IPS-15b (cell line): ENCODE measurements around the gene DIPK1A.

ENCODE experiments used
- H3K27me3 ChIP-seq: one replicate; pipeline ENCODE4 v1.6.1; 2013; ENCODE audit warnings: low read length; ENCODE audit not compliant: control insufficient read depth, insufficient read depth
- H3K36me3 ChIP-seq: one replicate; pipeline ENCODE4 v1.6.1; 2013; ENCODE audit warnings: low read length; ENCODE audit not compliant: control insufficient read depth, insufficient read depth
- H3K4me1 ChIP-seq: one replicate; pipeline ENCODE4 v1.6.1; 2013; ENCODE audit warnings: mild to moderate bottlenecking, low read length; ENCODE audit not compliant: control insufficient read depth, insufficient read depth
- H3K4me3 ChIP-seq: one replicate; pipeline ENCODE4 v1.5.1; 2013; ENCODE audit warnings: low read depth, low read length
- H3K9ac ChIP-seq: one replicate; pipeline ENCODE4 v1.6.1; 2013; ENCODE audit warnings: low read depth, mild to moderate bottlenecking, low read length
- H3K9me3 ChIP-seq: one replicate; pipeline ENCODE4 v1.6.1; 2013; ENCODE audit warnings: mild to moderate bottlenecking, low read length; ENCODE audit not compliant: control insufficient read depth, insufficient read depth

Gene DIPK1A

GRCh38 chr1:92923664-92924063 is 37.6 kb downstream of the DIPK1A start:
- Histone ChIP-seq H3K9ac (no peak overlapping the region), H3K4me3 (no peak overlapping the region), H3K27me3 (no peaks in the 10 kb centered on the region), H3K4me1 (no peaks in the 10 kb centered on the region), H3K36me3 (no peaks in the 10 kb centered on the region), H3K9me3 (no peaks in the 10 kb centered on the region)

- no peak overlapping the region for H3K4me3 ChIP-seq
- H3K9ac ChIP-seq: no peak overlapping the region
- no peaks in the 10 kb centered on the region for H3K36me3 ChIP-seq
- H3K4me1 ChIP-seq: no peaks in the 10 kb centered on the region
- H3K9me3 ChIP-seq: no peaks in the 10 kb centered on the region
- H3K27me3 ChIP-seq: no peaks in the 10 kb centered on the region
These were observed 38.8 kb downstream of the DIPK1A start for GRCh38 chr1:92922356-92923035.

- H3K4me3 ChIP-seq: no peak overlapping the region
- H3K9me3 ChIP-seq: no peaks in the 10 kb centered on the region
- no peaks in the 10 kb centered on the region for H3K36me3 ChIP-seq
- no peaks in the 10 kb centered on the region for H3K4me1 ChIP-seq
- H3K9ac ChIP-seq: no peak overlapping the region
- H3K27me3 ChIP-seq: no peaks in the 10 kb centered on the region
These were observed 39.9 kb downstream of the DIPK1A start for GRCh38 chr1:92921031-92922023.

GRCh38 chr1:92916899-92917298 is 44.4 kb downstream of the DIPK1A start:
- H3K4me3 ChIP-seq: no peak overlapping the region
- H3K27me3 ChIP-seq: no peaks in the 10 kb centered on the region
- H3K36me3 ChIP-seq: no peaks in the 10 kb centered on the region

GRCh38 chr1:92915547-92915946 is 45.7 kb downstream of the DIPK1A start:
- H3K9me3 ChIP-seq: no peaks in the 10 kb centered on the region
- H3K4me1 ChIP-seq: no peaks in the 10 kb centered on the region
- H3K27me3 ChIP-seq: no peaks in the 10 kb centered on the region
- no peaks in the 10 kb centered on the region for H3K36me3 ChIP-seq
- no peak overlapping the region for H3K4me3 ChIP-seq
- H3K9ac ChIP-seq: no peak overlapping the region

More at GRCh38 chr1:92916899-92917298, 44.4 kb downstream of the DIPK1A start:
- no peak overlapping the region for H3K9ac ChIP-seq
- no peaks in the 10 kb centered on the region for H3K4me1 ChIP-seq
- no peaks in the 10 kb centered on the region for H3K9me3 ChIP-seq

GRCh38 chr1:92913093-92913819 is 48.0 kb downstream of the DIPK1A start:
- no peaks in the 10 kb centered on the region for H3K4me1 ChIP-seq
- H3K36me3 ChIP-seq: no peaks in the 10 kb centered on the region

GRCh38 chr1:92910081-92910480 is 51.2 kb downstream of the DIPK1A start:
- no peaks in the 10 kb centered on the region for H3K27me3 ChIP-seq
- no peaks in the 10 kb centered on the region for H3K4me1 ChIP-seq
- no peak overlapping the region for H3K9ac ChIP-seq
- H3K4me3 ChIP-seq: no peak overlapping the region
- no peaks in the 10 kb centered on the region for H3K9me3 ChIP-seq
- H3K36me3 ChIP-seq: no peaks in the 10 kb centered on the region

More at GRCh38 chr1:92913093-92913819, 48.0 kb downstream of the DIPK1A start:
- Histone ChIP-seq H3K9ac (no peak overlapping the region), H3K27me3 (no peaks in the 10 kb centered on the region), H3K4me3 (no peak overlapping the region), H3K9me3 (no peaks in the 10 kb centered on the region)

- H3K9ac ChIP-seq: no peak overlapping the region
- H3K9me3 ChIP-seq: no peaks in the 10 kb centered on the region
- no peaks in the 10 kb centered on the region for H3K36me3 ChIP-seq
- H3K4me1 ChIP-seq: no peaks in the 10 kb centered on the region
- H3K4me3 ChIP-seq: no peak overlapping the region
- no peaks in the 10 kb centered on the region for H3K27me3 ChIP-seq
These were observed 51.9 kb downstream of the DIPK1A start for GRCh38 chr1:92909321-92909720.

GRCh38 chr1:92907949-92908684 is 53.1 kb downstream of the DIPK1A start:
- Histone ChIP-seq H3K9ac (no peak overlapping the region), H3K36me3 (no peaks in the 10 kb centered on the region), H3K27me3 (no peaks in the 10 kb centered on the region), H3K4me3 (no peak overlapping the region), H3K4me1 (no peaks in the 10 kb centered on the region), H3K9me3 (no peaks in the 10 kb centered on the region)

GRCh38 chr1:92903765-92904164 is 57.5 kb downstream of the DIPK1A start:
- no peak overlapping the region for H3K4me3 ChIP-seq
- H3K4me1 ChIP-seq: no peaks in the 10 kb centered on the region
- H3K27me3 ChIP-seq: no peaks in the 10 kb centered on the region
- peaks cover 3% of the 10 kb centered on the region for H3K36me3 ChIP-seq
- no peaks in the 10 kb centered on the region for H3K9me3 ChIP-seq
- H3K9ac ChIP-seq: no peak overlapping the region

GRCh38 chr1:92902406-92902744 is 58.9 kb downstream of the DIPK1A start:
- Histone ChIP-seq H3K4me3 (no peak overlapping the region), H3K4me1 (no peaks in the 10 kb centered on the region), H3K9ac (no peak overlapping the region), H3K27me3 (no peaks in the 10 kb centered on the region), H3K36me3 (peaks cover 3% of the 10 kb centered on the region), H3K9me3 (no peaks in the 10 kb centered on the region)
